GM19043 (cell line): ENCODE results near the gene NR3C1.
A peak's percentile ranks its signal among the peaks of the same experiment; 100 is the strongest.

Experiments used
- ATAC-seq: cut with Tn5 transposase; IDR thresholded peaks from one replicate; pipeline ENCODE4 v1.9.1; 2021; ENCODE audit warnings: low read depth; ENCODE audit not compliant: unreplicated experiment

NR3C1 gene

GRCh38 chr5:143271431-143271830, 132.1 kb downstream of the NR3C1 start:
- ATAC-seq = no peak

GRCh38 chr5:143268388-143268787, 135.1 kb downstream of the NR3C1 start:
- no peak for ATAC-seq

- ATAC-seq = no peak
These were observed 136.3 kb downstream of the NR3C1 start for GRCh38 chr5:143267186-143267585.

- ATAC-seq = no peak
These were observed 137.5 kb downstream of the NR3C1 start for GRCh38 chr5:143265995-143266394.

GRCh38 chr5:143263272-143263810, 140.1 kb downstream of the NR3C1 start:
- no peak for ATAC-seq

- peak; percentile 47 for ATAC-seq
These were observed 140.9 kb downstream of the NR3C1 start for GRCh38 chr5:143262393-143263174.

GRCh38 chr5:143261748-143262392, 141.6 kb downstream of the NR3C1 start:
- ATAC-seq = no peak

GRCh38 chr5:143259254-143259605, 144.3 kb downstream of the NR3C1 start:
- ATAC-seq = no peak

GRCh38 chr5:143258559-143259253, 144.8 kb downstream of the NR3C1 start:
- ATAC-seq = no peak

GRCh38 chr5:143254819-143255218, 148.7 kb downstream of the NR3C1 start:
- ATAC-seq = no peak

GRCh38 chr5:143251946-143252345, 151.5 kb downstream of the NR3C1 start:
- no peak for ATAC-seq

GRCh38 chr5:143251190-143251589, 152.3 kb downstream of the NR3C1 start:
- no peak for ATAC-seq

GRCh38 chr5:143249851-143250250, 153.6 kb downstream of the NR3C1 start:
- no peak for ATAC-seq

- ATAC-seq = no peak
These were observed 154.5 kb downstream of the NR3C1 start for GRCh38 chr5:143248822-143249579.

- no peak for ATAC-seq
These were observed 155.1 kb downstream of the NR3C1 start for GRCh38 chr5:143248391-143248790.

- no peak for ATAC-seq
These were observed 156.2 kb downstream of the NR3C1 start for GRCh38 chr5:143247134-143247815.

GRCh38 chr5:143245929-143246561, 157.4 kb downstream of the NR3C1 start:
- no peak for ATAC-seq

GRCh38 chr5:143244990-143245389, 158.5 kb downstream of the NR3C1 start:
- ATAC-seq = no peak

- ATAC-seq = no peak
These were observed 159.3 kb downstream of the NR3C1 start for GRCh38 chr5:143244000-143244736.
